Tibial nerve (tissue), 4 donors: ENCODE data around the gene MRAP. TPM values are rescaled to one million over a fixed set of nuclear protein-coding genes. Genes with fewer than 3 reads are reported as not detected.

Experiments used
- DNase-seq, 2 donors: peaks; one replicate each; pipeline ENCODE4 v3.0.0-alpha.2; 2019; ENCODE audit warnings: low spot score in 2 of 2
- H3K27ac ChIP-seq, 4 donors: fragments of 200-600 bp; sonication (generic) in 3 of 4; one replicate each; pipeline ENCODE4 v1.5.1; 2017 to 2019; ENCODE audit warnings: mild to moderate bottlenecking in 1 of 4
- H3K27me3 ChIP-seq, 2 donors: fragments of 200-600 bp; sonication (generic) in 1 of 2; one replicate each; pipeline versions ENCODE4 v1.5.1 to v1.6.0; 2017 to 2019
- H3K36me3 ChIP-seq, 3 donors: fragments of 200-600 bp; sonication (generic); one replicate each; pipeline ENCODE4 v1.5.1; 2018 to 2019
- H3K4me1 ChIP-seq, 4 donors: fragments of 200-600 bp; sonication (generic) in 3 of 4; one replicate each; pipeline ENCODE4 v1.5.1; 2017 to 2019
- H3K4me3 ChIP-seq, 4 donors: fragments of 200-600 bp; sonication (generic) in 3 of 4; one replicate each; pipeline ENCODE4 v1.5.1; 2017 to 2019; ENCODE audit warnings: mild to moderate bottlenecking in 1 of 4, moderate library complexity in 1 of 4
- H3K9me3 ChIP-seq, 4 donors: fragments of 200-600 bp; sonication (generic) in 3 of 4; one replicate each; pipeline ENCODE4 v1.5.1; 2017 to 2019
- EP300 ChIP-seq, 2 donors: sonication (generic); formaldehyde crosslinking; IDR thresholded peaks; one replicate each; pipeline ENCODE4 v1.6.1; 2017; ENCODE audit warnings: antibody characterized with exemption in 2 of 2, mild to moderate bottlenecking in 1 of 2
- POLR2A ChIP-seq, 2 donors: fragments of 450-650 bp; IDR thresholded peaks; one replicate each; pipeline ENCODE4 v1.6.1; 2017; ENCODE audit warnings: antibody characterized with exemption in 2 of 2, mild to moderate bottlenecking in 2 of 2, moderate library complexity in 2 of 2
- WGBS, 2 donors: methylation state at CpG; one replicate each; pipeline ENCODE4 v1.1.5; 2018; 5-methylcytosine and 5-hydroxymethylcytosine counted together
- total RNA-seq, 4 donors: library from RNA; depleted of rRNA; stranded (reverse); fragments of >200 nt; gene quantifications; one replicate each; pipeline ENCODE4 v1.1.0, GENCODE V29; 2016
- TF ChIP-seq, protein P1 (sequence below), 5 experiments: fragments of 200-600 bp in 3 of 5; fragments of 450-650 bp in 2 of 5; sonication (generic) in 3 of 5; IDR thresholded peaks; one replicate each; pipeline ENCODE4 v1.5.1; 2016 to 2019; ENCODE audit warnings: antibody characterized with exemption in 5 of 5, mild to moderate bottlenecking in 3 of 5, moderate library complexity in 2 of 5

The MRAP gene
- total RNA-seq, 4 donors from 2014 or later = 1.6 to 14.4 (median 4.8) TPM

DNA sequence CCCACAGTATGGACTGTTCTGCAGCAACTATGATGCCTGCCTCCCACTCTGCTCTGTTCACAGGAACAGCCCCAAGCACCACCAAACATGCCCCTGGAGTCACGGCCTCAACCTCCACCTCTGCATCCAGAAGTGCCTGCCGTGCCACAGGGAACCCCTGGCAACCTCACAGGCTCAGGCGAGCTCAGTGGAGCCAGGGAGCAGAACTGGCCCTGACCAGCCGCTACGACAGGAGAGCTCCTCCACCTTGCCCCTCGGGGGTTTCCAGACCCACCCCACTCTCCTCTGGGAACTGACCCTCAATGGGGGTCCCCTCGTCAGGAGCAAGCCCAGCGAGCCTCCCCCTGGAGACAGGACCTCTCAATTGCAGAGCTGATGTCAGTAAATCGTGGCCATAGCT is 13.0 kb downstream of the MRAP start:
- H3K36me3 ChIP-seq = peaks cover 0 to 92% (median 6%) of the 10 kb centered on the region in 3 donors
- H3K9me3 ChIP-seq = no peaks in the 10 kb centered on the region
- TF ChIP-seq POLR2A (IDR thresholded peaks at IDR 0.05) = no peak
- TF ChIP-seq, protein P1, sequence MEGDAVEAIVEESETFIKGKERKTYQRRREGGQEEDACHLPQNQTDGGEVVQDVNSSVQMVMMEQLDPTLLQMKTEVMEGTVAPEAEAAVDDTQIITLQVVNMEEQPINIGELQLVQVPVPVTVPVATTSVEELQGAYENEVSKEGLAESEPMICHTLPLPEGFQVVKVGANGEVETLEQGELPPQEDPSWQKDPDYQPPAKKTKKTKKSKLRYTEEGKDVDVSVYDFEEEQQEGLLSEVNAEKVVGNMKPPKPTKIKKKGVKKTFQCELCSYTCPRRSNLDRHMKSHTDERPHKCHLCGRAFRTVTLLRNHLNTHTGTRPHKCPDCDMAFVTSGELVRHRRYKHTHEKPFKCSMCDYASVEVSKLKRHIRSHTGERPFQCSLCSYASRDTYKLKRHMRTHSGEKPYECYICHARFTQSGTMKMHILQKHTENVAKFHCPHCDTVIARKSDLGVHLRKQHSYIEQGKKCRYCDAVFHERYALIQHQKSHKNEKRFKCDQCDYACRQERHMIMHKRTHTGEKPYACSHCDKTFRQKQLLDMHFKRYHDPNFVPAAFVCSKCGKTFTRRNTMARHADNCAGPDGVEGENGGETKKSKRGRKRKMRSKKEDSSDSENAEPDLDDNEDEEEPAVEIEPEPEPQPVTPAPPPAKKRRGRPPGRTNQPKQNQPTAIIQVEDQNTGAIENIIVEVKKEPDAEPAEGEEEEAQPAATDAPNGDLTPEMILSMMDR (IDR thresholded peaks at IDR 0.05) = no peak
- peaks cover 0 to 1% (median 0%) of the 10 kb centered on the region in 4 donors for H3K4me1 ChIP-seq
- no peak overlapping the region for H3K27ac ChIP-seq
- no peak for DNase-seq
- no peak overlapping the region for H3K4me3 ChIP-seq
- 89 to 99% methylated on average over 7 to 9 of the region's 9 CpGs for WGBS, 2 donors
- no peaks in the 10 kb centered on the region for H3K27me3 ChIP-seq

DNA sequence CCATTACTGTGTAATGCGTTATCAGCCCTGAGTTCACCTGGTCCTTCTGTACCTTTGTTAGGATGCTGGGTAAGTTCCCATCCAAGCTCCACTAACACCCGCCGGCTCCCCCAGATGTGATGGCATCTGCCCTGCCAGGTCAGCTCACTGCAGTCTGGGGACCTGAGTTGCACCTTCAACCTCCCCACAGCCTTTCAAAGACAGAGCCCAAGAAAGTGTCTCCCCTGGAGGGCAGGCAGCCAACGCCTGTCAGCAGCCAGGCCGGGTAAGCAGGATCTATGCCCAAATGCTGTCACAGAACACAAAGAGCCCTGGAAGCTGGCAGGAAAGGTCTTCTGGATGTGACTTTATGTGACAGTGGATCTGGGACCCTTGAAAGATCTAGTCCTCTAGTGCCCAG is 13.7 kb downstream of the MRAP start:
- H3K36me3 ChIP-seq = peaks cover 0 to 99% (median 13%) of the 10 kb centered on the region in 3 donors
- DNase-seq = no peak

DNA sequence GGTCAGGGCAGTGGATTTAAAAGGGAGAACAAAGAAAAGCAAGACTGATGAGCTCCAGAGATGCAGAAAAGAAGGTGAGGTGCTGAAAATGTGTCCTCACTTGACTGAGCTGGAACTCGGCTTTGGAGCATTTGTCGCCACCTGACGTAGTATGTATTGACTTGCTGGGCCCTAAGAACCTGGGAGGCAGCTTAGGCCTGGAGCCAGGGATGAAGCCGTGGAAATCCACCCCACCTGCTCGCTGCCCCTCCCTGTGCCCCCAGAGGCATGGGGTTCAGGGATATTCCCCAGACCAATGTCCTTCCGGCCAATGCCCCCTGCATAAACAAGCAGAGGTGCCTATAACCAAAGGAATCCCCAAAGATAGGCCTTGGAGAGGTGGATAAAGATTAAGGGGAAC is 14.3 kb downstream of the MRAP start:
- Histone ChIP-seq H3K4me1 (no peaks in the 10 kb centered on the region), H3K27ac (no peak overlapping the region), H3K36me3 (peaks cover 0 to 100% (median 16%) of the 10 kb centered on the region in 3 donors), H3K9me3 (no peaks in the 10 kb centered on the region), H3K27me3 (no peaks in the 10 kb centered on the region), H3K4me3 (no peak overlapping the region)
- TF ChIP-seq POLR2A (IDR thresholded peaks at IDR 0.05) (no peak), EP300 (IDR thresholded peaks at IDR 0.05) (no peak)
- TF ChIP-seq, protein P1 (IDR thresholded peaks at IDR 0.05) = no peak
- no peak for DNase-seq
- WGBS, 2 donors = 92% methylated on average over 6 of the region's 6 CpGs

More for the DNA sequence above, 13.7 kb downstream of the MRAP start:
- Histone ChIP-seq H3K4me3 (no peak overlapping the region), H3K4me1 (no peaks in the 10 kb centered on the region), H3K9me3 (no peaks in the 10 kb centered on the region), H3K27me3 (no peaks in the 10 kb centered on the region), H3K27ac (no peak overlapping the region)
- 82 to 90% methylated on average over 5 of the region's 5 CpGs for WGBS, 2 donors
- TF ChIP-seq POLR2A (IDR thresholded peaks at IDR 0.05) = no peak
- TF ChIP-seq, protein P1 (IDR thresholded peaks at IDR 0.05) = no peak
- TF ChIP-seq EP300 (IDR thresholded peaks at IDR 0.05) = no peak

DNA sequence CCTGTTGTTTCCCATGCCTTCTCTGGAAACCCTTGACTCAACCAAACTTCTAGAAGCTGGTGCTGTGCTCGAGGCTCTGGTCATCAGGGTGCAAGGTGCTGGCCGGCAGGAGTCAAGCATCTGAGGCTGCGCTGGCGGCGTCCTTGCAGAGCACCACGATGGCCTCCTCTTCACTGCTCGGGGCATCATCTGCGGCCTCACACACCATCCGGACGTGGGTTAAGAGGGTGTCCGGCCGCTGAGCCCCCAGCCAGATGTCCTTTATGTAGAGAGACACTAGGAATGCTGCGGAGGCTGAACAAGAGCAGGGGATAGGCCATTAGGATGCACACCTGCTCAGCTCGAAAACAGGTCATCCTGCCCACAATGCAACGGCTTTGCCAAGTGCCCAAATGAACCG is 16.2 kb downstream of the MRAP start:
- DNase-seq = no peak
- Histone ChIP-seq H3K4me3 (no peak overlapping the region), H3K4me1 (no peaks in the 10 kb centered on the region), H3K36me3 (peaks cover 0 to 100% (median 25%) of the 10 kb centered on the region in 3 donors), H3K27me3 (no peaks in the 10 kb centered on the region), H3K27ac (no peak overlapping the region), H3K9me3 (no peaks in the 10 kb centered on the region)
- TF ChIP-seq, protein P1 (IDR thresholded peaks at IDR 0.05) = no peak
- TF ChIP-seq EP300 (IDR thresholded peaks at IDR 0.05) (no peak), POLR2A (IDR thresholded peaks at IDR 0.05) (no peak)
- 94 to 97% methylated on average over 16 of the region's 16 CpGs for WGBS, 2 donors

DNA sequence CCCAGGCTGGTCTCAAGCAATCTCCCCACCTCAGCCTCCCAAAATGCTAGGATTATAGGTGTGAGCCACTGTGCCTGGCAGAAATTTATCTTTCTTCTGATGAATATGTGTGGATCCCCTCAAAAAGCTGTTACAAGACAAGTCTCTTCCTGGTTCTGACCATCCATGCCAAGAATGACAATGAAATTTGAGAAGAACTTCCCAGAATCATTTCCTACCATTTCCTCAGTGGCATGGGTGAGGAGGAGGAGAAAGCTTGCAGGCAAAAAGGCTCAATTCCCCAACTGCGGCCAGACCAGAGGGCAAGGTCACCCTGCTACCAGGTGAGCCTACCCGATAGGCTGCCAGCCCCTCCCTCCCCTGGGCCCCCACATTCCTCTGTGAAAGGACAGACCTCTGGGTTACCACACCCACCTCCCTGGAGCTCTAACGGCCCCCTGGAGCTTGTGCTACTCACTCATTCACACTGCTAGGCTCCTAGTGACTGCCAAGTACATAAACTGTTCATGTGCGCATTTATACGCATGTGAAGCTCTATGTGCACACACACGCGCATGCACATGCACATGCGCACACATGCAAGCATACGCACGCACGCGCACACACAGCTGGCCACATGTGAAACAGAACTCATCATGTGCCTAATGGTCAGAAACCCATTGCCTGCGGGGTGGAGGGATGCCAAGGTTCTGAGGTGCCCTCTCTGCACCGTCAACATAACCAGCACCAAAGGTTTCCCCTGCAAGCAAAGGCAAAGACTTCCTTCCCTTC is 17.0 kb downstream of the MRAP start:
- H3K27ac ChIP-seq = no peak overlapping the region
- TF ChIP-seq, protein P1 (IDR thresholded peaks at IDR 0.05) = no peak
- no peak for TF ChIP-seq POLR2A (IDR thresholded peaks at IDR 0.05)
- no peak for TF ChIP-seq EP300 (IDR thresholded peaks at IDR 0.05)
- H3K9me3 ChIP-seq = no peaks in the 10 kb centered on the region
- H3K4me3 ChIP-seq = no peak overlapping the region
- H3K4me1 ChIP-seq = no peaks in the 10 kb centered on the region
- WGBS, 2 donors = 90% methylated on average over 14 of the region's 14 CpGs
- no peaks in the 10 kb centered on the region for H3K27me3 ChIP-seq
- DNase-seq = no peak
- peaks cover 4 to 100% (median 25%) of the 10 kb centered on the region in 3 donors for H3K36me3 ChIP-seq
